GM04503 (cell line): ENCODE measurements around the gene TOR3A.
"Not testable (repeated sequence)": the region's sequence is repeated elsewhere in the genome, so short reads cannot be mapped to it uniquely, and the experiment has no call there.

Source experiments
- DNase-seq: peaks from one replicate; pipeline ENCODE4 v3.0.0-alpha.2; 2012; ENCODE audit warnings: low read depth

TOR3A gene, protein sequence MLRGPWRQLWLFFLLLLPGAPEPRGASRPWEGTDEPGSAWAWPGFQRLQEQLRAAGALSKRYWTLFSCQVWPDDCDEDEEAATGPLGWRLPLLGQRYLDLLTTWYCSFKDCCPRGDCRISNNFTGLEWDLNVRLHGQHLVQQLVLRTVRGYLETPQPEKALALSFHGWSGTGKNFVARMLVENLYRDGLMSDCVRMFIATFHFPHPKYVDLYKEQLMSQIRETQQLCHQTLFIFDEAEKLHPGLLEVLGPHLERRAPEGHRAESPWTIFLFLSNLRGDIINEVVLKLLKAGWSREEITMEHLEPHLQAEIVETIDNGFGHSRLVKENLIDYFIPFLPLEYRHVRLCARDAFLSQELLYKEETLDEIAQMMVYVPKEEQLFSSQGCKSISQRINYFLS

DNA sequence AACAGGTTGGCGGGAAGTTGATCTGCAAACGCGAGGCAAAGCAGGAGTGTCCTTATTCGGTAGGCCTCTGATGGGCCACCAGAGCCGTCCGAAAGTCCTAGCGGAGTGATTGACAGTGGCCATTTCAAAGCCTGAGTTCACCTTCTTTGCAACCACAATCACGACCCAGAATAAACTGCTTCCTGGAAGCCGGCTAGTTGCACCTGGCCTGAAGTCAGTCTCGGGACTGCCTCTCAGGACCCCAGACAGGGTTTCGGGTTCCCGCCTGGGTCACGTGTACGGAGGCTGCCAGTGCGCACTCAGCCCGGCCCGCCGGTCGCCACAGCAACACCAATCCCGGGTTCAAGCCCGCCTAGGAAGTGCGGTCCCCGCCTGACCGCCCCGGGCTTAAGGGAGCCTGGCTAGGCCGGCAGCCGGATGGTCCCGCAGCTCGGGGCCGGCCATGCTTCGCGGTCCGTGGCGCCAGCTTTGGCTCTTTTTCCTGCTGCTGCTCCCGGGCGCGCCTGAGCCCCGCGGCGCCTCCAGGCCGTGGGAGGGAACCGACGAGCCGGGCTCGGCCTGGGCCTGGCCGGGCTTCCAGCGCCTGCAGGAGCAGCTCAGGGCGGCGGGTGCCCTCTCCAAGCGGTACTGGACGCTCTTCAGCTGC lies at the start of gene TOR3A:
TOR3A (plus strand) TSS at position 384 of the 646 bp plus-strand sequence; CDS start at position 443, 59 bp downstream.
- no peak for DNase-seq

DNA sequence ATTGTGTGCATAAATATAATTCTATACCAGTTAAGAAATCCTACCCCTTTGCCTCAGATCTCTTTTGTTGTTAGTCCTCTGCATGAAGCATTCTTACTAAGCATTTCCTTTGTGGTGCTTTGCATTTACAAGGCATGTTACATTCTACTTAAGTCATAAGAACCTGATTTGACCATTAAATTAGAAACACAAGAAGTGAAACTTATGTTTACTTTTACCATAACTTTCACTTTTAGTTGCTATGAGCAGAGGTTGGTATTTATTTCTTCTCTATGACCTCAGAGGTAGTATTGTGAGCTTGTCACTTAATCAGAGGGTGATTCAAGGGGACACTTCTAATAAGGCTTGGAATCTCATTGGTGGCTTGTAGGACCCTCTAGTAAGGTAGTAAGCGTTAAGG lies 47.1 kb upstream of the TOR3A start:
- no peak for DNase-seq

DNA sequence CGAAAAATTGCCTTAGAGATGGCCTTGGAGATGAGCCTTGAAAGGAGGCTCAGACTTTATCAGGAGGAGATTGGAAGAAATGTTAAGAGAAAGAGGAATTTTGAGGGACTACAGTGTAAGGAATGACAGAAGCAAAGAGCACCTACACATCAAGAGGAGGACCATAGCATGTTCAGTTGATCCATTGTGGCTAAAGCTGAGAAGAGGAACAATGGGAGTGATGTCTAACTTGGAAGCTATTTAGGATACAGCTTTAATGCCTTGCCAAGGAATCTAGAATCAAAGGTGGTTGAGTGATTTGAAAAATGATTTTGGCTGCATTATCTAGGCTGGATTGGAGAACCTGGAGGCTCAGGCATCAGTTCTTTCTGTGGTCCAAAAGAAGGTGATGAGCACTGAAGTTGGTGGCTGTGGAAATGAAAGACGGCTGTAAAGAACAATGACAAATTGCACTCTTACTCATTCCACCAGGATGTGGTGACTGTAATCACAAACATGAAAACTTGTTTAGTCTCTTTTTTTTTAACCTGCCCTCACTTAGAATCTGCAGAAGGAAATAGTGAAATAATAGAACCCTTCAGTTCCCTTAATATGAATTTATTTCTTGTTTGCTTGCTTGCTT lies 44.9 kb upstream of the TOR3A start:
- DNase-seq = no peak

DNA sequence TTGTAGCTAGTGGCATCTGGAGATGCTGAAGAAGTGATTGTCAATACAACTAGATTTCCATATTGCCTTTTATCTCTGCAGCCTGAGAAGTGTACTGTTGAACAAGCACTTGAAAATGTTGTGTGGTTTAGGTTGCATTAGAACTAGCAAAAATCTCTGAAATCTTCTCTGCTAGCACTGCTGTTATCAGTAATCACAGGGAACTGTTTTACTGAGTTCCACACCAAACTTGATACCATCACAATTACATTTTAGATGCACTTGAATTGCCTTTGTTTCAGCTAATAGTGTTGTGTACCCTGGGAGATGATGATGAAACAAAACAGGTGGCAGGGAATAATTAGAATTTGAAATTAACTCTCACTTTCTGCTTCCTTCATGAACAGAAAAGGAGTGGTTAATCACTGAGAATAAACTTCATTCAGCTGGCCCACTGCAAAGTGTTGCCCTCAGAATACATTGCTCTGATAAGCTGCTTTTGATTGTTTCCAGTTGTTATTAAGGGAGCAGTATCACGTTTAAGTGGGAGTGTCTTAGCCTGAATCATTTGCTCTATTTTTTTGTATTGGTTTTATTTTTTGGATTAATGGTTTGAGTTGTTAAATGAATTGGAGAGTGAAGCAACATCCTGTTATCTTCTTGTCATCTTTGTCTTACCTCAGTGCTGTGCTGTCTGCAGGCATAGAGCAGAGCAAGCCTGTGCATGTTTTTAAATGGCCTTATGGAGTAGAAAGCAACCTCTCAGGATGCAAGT lies 43.2 kb upstream of the TOR3A start:
- DNase-seq = no peak

DNA sequence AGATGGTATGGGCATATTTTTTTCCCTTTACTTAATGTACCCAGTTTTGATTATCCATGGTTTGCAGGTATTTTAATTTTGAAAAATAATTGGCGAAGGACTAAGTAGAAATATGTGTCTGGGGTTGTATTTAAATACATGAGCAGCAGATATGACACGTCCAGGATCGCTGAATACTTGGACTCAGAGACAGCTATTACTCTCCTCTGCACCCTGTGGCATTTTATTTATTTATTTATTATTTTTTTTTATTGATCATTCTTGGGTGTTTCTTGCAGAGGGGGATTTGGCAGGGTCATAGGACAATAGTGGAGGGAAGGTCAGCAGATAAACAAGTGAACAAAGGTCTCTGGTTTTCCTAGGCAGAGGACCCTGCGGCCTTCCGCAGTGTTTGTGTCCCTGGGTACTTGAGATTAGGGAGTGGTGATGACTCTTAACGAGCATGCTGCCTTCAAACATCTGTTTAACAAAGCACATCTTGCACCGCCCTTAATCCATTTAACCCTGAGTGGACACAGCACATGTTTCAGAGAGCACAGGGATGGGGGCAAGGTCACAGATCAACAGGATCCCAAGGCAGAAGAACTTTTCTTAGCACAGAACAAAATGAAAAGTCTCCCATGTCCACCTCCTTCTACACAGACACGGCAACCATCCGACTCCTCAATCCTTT lies 42.2 kb upstream of the TOR3A start:
- not testable (repeated sequence) for DNase-seq

DNA sequence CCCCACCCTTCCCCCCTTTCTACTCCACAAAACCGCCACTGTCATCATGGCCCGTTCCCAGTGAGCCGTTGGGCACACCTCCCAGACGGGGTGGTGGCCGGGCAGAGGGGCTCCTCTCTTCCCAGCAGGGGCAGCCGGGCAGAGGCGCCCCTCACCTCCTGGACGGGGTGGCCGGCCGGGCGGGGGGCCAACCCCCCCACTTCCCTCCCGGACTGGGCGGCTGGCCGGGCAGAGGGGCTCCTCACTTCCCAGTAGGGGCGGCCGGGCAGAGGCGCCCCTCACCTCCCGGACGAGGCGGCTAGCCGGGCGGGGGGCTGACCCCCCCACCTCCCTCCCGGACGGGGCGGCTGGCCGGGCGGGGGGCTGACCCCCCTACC lies 41.7 kb upstream of the TOR3A start:
- not testable (repeated sequence) for DNase-seq

DNA sequence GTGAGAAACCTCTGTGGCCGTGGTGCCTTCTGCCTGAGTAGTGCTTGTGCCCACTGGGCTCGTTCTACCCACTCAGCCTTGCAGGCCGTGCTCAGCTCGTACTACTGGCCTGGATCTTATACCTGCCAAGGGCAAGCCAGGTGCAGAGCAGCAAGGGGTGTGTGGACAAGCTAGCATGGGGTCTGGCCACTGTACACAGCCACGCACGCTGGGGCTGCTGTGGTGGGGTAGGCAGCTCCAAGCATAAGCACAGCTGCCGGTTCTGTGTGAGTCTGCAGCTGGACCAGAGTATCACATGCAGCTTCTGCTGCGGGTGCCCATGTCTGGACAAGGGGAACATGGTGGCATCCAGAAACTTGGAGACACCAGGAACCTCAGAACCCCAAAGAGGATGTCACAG lies 39.8 kb upstream of the TOR3A start:
- no peak for DNase-seq

DNA sequence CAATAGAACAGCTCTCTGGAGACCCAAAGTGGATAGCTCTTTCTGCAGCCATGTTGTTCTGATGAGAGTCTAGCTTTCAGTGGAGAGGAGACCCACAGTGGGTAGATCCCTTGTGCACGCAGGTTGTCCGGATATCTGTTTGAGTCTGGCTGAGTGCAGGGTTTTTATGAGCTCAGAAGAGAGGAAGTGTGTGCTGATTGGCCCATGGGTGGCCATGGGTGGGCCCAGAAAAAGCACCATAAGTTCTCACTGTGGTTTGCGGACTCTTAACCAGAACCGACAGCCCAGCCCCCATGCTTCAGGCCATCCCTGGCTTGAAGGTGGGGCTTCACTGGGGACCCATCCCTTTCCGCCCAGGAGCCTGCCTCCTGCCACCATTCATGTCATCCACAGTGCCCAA lies 39.2 kb upstream of the TOR3A start:
- DNase-seq = no peak

DNA sequence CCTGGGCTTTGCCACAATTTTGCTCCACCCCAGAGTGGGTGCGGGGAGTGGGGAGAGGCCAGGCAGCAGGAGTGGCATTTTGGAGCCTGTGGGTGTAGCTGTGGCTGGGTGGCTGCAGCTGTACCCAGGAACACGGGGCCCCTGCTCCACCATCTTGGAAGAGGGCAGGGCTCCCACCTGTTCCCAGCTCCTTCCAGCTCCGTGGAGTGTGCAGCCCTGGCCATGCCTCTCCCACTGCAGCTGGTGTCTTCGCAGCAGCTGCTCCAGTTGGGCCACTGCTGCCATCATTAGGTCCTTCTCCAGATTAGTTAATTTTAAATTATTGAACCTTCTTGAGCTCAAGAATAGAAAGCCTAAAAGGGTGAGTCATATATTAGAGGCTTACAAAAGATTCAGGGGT lies 38.6 kb upstream of the TOR3A start:
- no peak for DNase-seq

DNA sequence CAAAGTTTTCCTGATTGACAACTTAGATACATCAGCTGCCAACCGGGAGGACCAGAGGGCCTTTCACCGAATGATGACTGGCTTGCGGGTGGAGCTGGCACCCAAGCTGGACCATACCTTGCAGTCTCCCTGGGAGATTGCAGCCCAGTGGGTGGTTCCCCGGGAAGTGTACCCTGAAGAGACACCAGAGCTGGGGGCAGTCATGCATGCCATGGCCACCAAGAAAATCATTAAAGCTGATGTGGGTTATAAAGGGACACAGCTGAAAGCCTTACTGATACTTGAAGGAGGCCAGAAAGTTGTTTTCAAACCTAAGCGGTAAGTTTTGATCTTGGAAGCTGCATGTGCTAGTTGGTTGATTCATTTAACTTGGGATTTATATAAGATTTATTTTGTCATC lies 38.0 kb upstream of the TOR3A start:
- DNase-seq = no peak

DNA sequence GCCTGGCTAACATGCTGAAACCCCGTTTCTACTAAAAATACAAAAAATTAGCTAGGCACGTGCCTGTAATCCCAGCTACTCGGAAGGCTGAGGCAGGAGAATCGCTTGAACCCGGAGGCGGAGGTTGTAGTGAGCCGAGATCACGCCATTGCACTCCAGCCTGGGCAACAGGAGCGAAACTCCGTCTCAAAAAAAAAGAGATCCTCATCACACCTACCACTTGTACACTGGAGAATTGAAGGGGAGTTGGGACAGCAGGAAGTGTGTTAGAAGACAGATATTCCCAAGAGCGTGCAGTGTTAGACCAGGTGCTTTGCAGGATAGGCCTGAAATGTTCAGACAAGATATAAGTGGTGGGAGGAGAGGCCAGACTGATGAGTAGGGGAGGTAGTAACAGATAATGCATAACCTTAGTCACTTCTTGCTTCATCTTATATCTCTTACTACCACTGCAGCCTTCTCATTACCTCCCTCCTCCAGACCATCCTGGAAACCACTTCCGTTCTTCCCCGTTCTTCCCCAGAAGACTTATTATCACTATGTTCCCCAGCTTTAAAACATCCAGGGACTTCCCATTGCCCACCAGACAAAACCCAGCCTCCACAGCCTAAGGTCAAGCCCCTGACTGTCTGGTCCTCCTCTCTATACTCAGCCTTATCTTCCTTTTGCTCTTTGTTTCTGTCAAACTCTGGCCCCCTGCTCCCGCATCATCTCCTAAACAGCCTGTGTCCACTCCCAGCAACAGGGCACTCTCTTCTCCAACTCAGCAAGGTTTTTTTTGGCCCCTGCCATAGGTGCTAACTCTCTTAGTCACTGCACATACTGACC lies 34.8 kb upstream of the TOR3A start:
- DNase-seq = no peak

DNA sequence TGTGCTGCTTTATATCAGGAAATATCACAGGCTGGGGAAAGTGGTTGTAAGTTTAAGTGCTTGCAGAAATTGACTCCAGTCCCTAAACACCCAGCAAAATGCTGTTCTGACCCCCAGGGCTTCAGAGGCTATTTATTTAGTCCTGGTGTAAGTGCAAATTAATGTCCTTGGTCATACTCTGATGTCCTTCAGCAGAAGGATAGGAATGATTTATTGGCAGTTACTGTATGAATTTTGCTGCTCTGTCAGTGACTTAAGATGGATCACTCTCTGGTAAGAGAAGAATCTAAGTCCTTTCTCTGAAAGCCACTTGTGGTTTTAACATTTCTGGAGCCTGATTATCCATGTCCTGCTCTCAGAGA lies 34.3 kb upstream of the TOR3A start:
- no peak for DNase-seq

DNA sequence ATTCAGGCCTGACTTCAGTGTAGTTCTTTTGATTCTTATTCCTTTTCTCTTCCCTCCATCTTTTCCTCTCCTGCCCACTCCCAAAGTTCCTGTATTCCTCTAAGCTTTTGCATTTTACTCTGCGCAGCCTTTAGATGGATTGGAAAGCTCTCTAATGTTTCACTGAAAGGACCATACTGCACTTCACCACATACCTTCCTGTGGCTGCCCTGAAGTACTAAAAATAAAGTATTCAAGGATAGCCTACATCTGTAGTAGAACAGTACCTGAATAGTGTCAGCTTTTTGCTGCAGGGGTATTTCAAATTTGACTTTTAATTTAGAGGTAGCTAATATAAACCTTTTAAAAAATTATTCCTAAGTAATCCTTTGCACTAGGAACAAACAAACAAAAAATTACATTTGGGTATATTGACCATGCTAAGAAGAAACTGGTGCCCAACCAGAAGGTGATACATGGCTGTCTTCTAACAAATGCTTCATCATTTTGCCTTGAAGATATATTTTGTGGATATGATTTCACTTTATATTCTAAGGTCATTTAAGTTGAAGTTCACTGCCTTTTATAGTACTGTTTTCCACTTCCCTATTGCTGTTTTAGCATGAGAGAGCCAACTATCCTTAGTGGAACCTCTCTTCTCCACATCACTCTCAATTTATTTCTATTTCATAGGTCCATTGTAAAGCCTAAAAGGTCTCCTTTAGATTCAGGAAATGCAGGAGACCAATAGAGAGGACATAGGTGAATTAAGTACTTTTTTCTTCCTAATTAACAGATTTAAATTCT lies 33.3 kb upstream of the TOR3A start:
- DNase-seq = no peak

DNA sequence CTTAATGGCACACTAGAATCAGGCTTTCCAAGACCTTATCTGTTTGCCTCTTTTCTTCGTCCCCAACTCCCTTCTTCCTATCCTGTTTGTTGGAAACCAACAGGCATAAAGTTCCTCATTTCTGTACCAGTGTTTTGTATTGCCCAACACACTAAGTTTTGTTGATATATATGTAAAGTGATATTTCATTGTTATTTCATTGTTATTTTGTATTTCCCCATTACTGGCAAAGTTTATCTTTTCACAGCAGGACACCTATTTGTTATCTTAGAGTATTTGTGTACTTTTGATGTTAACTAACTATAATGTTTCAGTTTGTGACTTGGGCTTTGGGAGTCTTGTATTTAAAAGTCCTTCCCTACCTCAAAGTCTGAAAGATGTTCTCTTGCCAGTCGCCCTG lies 29.1 kb upstream of the TOR3A start:
- DNase-seq = no peak

DNA sequence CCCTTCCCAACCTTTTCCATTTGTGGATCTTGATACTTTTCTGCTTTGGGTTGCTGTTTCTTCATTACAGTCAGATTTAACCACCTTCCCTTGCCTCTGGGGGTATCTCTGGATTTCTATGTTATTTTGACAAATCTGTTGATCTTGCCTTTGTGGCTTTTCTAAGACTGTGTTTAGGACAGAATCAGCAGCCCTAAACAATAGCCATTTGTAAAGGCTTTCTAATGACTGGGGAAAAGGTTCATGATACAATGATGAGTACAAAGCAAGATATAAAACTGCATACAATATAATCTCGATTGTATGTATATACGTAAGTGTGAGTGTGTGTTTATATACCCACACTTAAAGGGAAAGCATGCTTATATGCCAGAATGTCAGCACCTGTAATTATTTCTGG lies 28.4 kb upstream of the TOR3A start:
- no peak for DNase-seq

DNA sequence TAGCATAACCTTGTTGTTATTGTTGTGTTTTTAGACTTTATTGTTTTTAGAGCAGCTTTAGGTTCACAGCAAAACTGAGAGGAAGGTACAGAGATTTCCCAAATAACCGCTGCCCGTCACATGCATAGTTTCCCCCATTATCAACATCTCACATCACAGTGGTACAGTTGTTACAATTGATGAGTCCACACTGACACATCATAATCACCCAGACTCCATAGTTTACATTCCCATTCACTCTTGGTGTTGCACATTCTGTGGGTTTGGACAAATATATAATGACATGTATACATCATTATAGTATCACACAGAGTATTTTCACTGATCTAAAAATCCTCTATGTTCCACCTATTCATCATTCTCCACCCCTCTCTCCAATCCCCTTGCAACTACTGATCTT lies 25.9 kb upstream of the TOR3A start:
- DNase-seq = no peak

DNA sequence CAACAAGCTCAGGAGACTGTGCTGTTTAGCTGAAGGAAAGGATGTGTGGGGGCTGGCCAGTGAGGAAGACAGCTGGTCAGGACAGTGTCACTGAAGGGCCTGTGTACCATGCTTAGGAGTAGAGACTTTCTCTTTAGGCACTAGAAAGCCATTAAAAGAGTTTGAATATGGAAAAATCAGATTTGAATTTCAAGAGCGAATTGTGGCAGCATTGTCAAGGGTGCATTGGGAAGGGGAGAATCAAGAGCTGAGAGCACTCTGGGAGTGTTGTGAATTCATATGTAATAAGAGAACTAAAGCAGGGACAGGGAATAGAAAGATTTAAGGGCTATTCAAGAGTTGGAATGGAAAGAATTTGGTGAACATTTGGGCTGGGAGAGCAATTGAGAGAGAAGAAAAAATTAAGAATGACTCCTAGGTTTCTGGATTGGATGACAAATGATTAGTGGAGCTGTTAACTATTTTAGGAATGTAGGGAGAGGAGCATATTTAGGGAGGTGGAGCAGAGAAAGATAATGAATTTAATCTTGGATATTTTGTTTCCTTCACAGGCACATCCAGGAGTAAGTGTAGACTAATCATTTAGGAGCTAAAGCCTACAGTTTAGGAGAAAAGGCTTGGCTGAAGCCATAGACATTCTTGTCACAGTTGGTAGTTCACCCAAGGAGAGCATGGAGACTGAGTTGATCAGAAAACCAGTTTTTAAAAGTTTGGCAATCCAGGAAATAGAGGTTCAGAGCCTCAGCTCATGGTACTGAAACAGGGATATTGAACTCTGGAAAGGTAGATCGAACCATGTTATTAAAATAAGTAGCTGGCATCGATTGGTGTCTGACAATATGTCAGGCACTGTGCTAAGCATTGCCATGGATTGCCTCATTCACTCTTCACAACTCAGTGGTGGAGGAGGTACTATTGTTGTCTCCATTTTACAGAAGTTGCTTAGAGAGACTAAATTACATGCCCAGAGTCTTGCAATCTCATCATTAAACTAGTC lies 23.1 kb upstream of the TOR3A start:
- DNase-seq = peak; percentile 70

DNA sequence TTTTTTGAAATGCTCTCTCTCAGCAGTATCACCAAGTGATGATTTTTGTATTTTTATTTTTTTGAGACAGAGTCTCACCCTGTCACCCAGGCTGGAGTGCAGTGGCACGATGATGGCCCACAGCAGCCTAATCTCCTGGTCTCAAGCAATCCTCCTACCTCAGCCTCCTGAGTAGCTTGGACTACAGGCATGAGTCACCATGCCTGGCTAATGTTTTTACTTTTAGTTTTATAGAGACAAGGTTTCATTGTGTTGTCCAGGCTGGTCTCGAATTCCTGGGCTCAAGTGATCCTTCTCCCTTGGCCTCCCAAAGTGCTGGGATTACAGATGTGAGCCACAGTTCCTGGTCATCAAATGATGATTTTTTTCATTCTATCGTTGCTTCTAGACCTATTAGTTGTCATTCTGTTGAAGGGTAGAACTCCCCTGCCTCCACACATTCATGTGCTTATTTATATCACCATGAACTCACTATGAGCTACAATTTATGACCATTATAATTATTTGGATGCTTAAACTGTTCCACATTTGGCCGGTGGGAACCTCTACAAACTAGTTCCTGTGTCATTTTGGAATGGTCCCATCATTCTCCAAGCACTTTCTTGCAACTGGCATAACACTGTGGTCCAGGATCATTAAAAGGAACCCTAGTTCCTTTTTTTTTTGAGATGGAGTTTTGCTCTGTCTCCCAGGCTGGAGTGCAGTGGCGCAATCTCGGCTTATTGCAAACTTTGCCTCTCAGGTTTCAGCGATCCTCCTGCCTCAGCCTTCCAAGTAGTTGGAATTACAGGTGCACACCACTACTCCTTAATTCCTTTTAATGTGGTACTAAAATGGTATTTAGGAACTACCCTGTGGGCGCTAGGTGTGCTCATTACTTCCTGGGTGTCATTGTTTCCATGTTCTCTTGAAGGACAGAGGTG lies 20.2 kb upstream of the TOR3A start:
- no peak for DNase-seq
